NOMO-1 treated with DMSO at 0.1 percent for 48 hours (cell line): ENCODE data around the gene SMYD5.
"Not testable (repeated sequence)": the region's sequence is repeated elsewhere in the genome, so short reads cannot be mapped to it uniquely, and the experiment has no call there.

Experiments
- DNase-seq: peaks from one replicate; lab custom pipeline; 2025; ENCODE audit not compliant: unreplicated experiment; lab: John Stamatoyannopoulos, UW

SMYD5 gene

DNA sequence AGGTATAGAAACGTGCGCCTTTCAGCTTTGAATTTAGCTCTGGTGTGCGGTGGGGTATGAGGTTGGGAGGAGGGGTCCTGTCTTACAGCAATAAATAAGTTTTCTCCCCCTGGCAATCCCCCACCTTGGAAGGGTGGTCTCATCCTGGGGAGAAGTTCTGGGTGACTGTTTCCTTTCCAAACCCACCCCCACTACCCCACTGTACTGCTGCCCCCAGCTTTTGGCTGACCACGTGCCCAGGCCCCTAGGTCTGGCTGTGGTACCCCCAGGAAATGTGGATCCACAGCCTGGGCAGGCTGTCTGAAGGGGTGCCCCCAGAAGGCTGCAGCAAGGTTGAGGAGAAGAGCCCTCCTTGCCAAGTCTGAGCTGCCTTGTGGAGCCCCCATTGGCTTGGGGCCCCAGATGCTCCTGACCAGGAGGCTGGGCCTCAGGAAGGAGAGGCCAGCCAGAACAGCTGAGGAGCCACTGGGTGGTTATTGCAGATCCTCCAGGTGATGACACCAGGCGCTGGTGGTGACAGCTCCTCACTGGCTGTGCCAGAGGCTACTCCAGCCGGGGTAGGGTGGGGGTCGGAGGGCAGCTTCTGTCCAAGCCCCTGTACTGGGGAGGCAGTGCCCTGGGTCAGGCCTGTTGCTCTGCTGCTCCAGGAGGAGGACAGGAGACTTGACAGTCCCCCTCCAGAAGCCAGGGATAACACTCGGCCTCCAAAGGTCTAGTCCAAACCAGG lies 44.3 kb downstream of the SMYD5 start:
- DNase-seq: no peak

DNA sequence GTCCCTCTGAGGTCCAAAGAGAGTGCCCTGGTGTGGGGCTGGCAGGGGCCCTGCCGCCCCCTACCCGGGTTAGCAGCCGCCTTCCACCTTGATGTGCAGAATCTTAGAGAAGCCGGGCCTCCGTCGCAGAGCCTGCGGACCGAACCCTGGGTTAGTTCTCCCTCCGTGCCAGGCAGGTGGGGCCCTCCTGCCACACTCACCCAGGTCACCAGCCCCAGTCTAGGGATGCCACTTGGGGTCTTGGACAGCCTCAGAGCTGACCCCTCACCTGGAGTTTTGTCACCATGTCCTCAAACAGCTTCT lies 44.8 kb downstream of the SMYD5 start:
- no peak for DNase-seq

DNA sequence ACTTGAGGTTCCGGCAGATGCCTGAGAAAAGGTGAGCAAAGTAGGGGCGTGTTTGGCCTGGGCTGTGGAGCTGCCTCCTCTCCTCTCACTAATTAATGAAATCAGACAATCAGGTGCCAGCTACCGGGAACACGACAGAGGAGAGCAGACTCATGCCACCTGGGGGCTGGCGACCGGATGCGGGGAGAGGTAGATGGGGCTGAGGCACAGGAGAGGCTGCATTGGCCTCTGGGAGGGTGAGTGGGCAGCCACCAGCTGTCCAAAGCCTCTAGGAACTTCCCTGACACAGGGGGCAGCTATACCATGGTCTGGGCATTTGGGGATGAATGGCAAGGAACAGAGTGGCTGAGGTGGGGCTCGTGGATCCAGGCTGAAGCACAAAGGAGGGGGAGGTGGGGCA lies 45.2 kb downstream of the SMYD5 start:
- DNase-seq: no peak

DNA sequence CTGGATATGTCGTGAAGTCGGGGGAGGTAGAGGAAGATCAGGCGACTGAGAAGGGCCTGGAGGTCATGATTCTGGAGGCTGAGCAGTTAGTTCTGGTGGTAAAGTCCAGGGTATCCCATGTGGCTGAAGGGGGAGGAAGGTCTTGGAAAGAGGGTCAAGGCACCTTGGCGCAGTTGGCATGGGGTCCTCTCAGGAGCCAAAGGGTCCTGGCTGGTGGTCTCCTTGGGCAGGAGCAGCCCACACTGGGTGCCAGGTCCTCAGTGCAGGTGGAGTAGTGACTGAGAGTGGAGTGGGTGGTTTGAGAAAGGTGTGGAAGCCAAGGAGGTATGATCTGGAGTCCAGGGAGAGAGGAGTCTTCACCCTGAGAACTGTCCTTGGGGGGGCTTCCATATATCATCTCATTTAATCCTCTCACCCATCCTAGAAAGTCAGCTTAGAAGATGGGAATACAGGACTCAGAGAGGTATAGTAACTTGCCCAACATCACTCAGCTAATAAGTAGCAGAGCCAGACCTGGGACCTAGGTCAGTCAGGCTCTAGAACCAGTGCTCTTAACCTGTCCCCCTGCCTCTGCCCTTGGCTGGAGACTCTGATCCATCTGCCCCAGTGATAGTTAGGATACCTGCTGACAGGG lies 45.8 kb downstream of the SMYD5 start:
- no peak for DNase-seq

DNA sequence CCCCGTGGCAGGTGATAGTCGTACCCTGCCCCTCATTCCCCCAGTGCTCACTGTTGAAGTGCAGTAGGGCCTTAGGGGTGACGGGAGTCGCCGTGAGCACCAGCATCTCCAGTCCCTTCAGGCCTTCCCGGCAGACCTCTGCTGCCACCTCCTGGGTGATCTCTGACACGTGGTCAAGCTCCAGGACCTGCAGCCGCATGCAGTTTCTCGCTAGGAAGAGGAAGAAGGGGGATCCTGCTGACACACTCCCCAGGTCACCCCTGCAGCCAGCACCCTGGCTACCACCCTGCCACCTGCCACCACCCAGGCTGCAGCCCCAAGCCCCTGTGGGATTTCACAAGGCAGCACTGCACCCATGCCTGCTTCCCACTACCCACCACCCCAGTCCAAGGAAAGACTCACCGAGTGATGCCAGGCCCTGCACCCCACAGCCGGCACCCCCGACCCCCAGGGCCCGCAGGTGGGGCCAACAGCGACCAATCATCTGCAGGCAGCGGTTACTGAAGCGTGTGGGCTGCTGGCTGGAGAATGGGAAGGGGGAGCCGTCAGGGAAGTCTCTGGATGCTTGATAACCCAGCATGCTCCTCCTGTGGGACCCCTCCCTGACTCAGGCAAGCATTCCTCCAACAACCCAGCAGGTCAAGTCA lies 46.4 kb downstream of the SMYD5 start:
- DNase-seq: peak; percentile 4

DNA sequence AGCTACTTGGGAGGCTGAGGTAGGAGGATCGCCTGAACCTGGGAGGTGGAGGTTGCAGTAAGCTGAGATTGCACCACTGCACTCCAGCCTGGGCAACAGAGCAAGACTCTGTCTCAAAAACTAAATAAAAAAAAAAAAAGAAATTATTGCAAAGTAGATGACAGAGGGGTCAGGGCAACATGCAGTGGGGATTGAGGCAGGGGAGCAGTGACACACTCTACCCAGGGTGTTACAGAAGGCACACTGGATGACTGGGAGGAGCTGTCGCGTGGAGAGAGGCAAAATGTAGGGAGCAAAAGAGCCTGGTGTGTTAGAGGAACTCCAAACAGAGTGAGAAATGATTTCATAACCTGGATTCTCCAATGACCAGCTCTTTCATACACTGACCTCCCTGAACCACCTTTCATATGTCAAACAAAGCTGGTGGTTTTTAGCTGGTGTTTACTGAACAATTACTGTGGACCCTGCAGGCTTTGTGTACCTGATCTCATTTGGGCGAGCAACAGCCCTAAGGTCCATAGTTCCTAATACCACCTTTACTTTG lies 48.1 kb downstream of the SMYD5 start:
- no peak for DNase-seq

DNA sequence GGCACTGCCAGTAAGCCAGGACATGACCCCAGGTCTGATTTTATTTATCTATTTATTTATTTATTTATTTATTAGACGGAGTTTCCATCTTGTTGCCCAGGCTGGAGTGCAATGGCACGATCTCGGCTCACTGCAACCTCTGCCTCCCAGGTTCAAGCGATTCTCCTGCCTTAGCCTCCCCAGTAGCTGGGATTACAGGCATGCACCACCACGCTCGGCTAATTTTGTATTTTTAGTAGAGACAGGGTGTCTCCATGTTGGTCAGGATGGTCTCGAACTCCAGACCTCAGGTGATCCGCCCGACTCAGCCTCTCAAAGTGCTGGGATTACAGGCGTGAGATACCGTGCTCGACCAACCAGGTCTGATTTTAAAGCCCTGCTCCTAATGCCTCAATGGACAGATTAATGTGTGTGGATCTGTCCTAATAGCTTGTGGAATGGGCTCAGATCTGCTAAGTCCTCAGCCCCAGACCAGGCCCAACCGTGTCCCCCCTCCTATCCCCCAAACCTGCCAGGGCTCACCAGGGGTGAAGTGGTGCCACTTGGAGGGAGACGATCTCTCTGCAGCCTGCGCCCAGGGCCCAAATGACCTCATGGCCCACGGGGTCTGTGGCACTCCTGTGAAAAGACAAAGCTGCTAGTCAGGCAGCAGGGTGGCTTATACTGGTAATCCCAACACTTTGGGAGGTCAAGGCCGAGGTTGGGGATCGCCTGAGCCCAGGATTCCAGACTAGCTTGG lies 48.8 kb downstream of the SMYD5 start:
- DNase-seq: not testable (repeated sequence)

DNA sequence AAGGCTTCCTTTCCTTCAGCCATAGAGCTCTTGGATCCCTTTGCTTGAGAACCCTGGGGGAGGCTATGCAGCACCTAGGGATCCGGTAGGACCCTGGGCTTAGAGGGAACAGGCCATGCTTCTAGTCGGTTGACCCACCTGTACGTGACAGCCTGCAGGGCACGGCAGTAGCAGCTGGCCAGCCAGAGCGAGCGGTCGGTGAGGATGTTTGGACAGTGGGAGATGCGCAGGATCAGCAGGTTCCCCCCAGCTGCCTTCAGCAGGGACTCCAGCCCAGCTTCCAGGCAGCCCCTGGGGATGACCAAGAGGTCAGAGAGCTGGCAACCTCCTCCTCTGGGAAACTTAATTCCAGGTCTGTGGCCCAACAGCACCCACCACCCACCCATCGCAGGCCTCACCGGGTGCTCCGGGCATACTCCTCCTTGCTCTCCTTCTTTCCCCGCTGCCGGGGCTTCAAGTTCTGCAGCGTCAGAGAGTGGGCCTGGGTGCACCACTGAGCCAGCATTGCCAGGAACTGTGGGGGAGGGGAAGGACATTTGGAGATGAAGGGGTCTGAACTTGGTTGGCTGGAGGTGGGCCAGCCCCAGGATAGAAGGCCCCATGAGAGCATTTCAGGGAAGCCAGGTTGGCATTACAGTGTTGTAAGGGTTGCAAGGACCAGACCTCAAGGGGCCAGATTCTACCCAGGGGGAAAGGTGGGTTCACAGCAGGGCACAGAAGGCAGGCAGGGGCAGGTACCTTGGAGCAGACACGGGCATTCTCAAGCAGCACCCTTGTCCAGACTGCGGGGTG lies 49.7 kb downstream of the SMYD5 start:
- no peak for DNase-seq

DNA sequence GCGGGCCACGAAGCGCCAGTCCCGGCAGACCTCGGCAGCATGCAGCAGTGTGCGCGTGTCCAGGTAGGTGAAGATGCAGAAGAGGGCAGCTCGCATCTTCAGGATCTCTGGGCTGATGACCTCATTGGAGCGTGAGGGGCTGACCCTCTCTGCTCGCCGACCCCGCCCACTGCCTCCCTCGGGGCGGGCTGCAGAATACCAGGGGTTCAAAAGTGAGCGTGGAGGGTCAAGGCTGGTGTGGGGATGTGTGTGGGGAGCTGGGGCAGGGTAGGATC lies 50.2 kb downstream of the SMYD5 start:
- no peak for DNase-seq

DNA sequence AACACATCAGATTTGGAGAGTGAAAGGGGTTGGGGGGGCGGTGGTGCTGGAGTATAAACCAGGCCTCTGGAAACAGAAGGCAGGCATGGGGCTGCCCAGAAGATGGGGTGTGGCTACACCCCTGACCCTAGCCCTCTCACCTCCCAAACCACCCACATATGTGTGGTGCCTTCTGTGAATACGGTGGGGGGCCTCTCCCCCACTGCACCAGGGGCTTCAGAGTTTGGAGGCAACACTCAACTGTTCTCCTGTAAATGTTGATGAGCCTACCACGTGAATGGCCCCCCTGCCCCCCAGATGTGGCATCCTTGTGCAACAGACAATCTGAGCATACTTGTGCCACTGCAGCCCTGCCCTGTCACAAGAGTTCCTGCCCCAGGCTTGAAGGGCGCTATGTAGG lies 50.7 kb downstream of the SMYD5 start:
- no peak for DNase-seq

DNA sequence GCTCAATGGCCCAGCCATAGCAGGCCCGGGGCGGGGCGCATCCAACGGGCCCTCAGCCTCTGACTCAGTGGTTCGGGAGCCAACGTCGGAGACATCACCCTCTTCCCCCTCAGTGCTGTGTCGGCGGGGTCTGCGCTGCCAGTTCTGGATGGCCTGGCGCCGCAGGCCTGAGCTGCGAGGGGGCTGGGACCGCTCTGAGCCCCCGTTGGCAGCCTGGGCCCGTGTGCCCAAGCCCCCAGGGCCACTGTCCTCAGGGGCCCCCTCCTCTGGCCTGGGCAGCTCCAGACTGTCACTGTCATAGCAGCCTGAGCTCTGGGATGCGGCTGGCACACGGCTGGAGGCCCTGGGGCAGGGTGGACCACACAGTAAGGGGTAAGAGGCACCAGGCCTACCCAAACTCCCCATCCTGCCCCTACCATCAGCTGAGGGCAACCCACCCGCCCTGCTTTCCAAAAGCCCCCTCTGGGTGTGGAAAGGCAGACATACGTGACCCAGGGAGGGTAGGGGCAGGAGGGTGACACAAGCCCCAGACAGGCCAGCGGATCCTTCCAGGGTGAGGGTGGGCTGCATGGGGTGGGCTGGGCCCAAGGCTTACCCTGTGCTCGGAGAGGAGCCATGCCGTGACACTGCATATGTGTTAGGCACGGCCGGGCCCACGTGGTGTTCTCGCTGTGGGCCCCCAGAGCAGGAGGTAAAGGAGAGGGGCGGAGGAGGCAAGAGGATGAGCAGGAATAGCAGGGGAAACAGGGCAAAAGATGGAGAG lies 51.4 kb downstream of the SMYD5 start:
- DNase-seq: no peak

DNA sequence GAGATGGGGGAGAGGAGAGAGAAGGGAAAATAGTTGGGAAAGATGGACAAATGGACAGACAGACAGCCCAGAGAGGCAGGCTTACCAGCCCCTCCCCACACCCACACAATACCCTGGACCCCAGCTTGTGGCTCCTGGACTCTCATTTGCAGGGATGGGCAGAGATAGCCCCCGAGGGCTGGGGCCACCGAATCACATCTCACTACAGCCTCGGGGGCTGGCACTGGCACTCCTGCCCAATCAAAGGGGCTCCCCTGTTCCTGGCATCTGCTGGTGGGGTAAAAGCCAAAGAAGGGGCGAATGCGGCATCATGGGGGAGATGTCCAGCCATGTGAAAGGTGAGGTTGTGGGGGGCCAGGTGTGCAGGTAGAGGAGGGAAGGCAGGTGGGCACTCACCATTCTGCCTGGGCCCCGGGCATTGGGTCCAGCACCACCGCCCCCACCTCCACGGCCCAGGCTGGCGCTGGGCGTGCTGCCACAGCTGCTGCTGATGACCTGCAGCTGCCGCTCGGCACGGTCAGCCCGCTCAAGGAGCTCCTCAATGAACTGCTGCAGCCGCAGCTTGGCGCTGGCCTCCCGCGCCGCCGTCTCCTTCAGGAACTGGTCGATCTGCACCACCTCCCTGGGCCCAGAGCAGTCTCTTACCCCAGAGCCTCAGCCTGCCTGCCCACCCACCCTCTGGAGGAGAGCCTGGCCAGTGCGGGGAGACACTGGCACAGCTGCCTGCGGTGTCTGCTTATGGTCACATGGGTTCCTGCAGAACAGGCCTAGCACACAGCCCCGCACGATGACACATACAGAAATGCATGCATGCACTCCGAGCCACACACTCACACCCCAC lies 52.2 kb downstream of the SMYD5 start:
- no peak for DNase-seq

DNA sequence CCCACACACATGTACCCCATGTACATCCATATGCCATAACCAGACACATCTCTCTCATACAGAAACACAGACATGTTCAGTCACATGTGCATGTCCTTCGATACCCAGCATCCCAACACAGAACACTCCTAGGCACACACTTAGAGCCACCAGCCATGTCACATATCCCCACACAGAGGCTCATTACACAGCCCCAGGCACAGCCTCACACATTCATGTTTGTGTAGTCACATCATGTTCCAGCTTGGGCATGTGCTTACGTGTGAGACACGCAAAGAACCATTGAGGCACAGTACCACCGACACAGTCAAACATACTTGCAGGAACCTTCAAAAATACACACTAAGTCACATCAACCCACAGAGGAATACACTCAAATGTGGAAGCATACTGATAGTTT lies 53.0 kb downstream of the SMYD5 start:
- DNase-seq: no peak

DNA sequence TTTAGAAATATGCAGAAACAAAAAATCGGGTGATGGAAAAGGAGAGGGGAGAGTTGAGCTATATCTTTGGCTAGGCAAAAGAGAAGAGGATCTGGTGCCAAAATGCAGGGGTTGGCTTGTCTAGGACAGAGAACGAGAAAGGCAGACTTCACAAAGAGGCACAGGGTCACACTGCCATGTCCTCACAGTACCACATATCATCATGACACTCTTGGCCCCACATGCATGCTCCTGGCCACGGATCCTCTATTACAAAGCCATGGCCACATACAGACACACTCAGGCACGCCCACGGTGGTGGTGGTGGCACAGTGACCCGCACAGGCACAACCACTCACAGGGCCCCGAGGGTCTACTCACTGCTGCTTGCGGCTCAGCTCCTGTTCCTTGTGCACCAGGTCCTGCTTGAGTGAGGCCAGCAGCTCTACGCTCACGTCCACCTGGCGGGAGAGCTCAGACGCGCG lies 54.4 kb downstream of the SMYD5 start:
- no peak for DNase-seq

DNA sequence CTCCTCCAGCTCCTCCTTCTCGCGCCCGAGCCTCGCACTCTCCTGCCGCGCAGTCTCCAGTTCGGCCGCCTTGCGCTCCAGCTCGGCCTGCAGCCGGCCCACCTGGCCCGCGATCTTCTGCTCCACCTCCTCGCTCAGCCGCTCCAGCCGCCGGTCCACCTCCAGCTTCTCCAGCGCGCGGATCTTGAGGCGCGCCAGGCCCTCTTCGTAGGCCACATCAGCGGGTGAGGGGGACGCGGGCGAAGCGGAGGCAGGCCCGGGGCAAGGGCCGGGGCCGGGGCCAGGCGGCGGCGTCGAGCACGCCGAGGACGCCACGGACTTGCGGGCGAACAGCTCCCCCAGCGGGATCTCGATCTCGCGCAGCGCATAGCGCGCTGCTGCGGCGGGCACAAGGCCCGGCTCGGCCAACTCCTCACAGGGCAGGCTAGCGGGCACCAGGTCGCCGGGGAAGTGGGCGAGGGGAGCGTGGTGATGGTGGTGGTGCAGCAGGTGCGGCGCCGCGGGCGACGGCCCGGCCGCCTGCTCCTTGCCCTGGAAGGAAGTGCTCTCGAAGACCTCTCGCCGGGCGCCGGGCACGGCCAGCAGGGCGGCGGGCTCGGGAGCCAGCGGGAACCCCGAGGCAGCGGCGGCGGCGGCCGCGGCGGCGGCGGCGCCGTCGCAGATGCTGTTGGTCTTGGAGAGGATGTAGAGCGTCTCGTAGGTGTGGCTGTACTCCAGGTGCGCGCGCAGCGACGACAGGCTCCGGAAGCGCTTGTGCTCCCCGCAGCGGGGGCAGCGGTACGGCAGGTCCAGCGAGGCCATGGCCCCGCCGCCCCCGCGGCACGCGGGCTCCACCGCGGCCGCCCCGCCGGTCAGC lies 55.0 kb downstream of the SMYD5 start:
- no peak for DNase-seq

DNA sequence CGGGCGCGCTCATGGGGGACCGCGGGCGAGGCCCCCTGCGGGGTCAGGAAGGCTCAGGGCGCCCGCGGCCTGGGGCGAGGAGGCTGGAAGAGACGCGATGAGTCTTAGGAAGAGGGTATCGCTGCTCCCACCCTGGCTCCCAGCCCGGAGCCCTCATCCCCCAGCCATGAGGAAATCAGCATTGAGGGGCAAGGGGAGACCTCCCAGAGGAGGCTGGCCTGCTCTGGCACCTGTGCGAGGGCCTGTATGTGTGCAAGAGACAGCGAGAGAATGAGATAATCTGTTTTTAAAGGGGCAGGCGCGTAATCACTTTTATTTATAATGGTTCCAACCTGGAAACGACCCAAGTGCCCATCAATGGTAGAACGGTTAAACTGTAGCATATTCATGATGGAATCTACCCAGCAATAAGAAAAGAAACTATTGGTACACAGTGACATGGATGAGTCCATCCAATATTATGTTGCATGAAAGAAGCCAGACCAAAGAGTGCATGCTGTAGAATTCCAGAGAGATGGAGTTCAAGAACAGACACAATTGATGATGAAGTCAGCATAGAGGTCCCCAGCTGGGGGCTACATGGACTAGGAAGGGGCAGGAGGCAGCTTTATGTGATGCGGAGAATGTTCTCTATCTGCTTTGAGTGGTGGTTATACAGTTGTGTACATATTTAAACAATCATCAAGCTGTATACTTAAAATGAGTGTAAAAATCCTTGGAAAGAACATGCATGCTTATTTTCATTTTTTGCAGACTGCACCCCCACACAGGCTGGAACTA lies 55.8 kb downstream of the SMYD5 start:
- DNase-seq: no peak

DNA sequence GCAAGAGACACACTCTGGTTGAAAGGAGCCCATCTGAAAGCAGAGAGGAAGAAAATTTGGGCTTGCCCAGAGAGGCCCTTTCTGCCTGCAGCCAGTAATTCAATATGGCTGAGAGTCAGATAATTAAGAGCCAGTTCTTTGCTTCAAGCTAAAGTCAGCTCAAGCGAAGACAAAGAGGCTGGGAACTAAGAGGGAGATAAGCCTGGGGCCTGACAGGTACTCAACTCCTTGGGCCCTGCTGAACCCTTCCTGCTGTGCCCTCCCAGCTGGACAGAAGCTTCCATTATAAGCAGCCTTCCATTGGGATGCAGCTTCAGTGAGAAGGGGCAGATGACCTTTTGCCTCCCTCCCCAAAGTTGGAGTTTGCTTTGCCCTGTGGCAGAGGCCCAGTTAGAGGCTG lies 58.2 kb downstream of the SMYD5 start:
- DNase-seq: no peak
